ENCODE data around the gene UNC13C. TPM values are rescaled to one million over a fixed set of nuclear protein-coding genes. Genes with fewer than 3 reads are reported as not detected.
A peak's percentile ranks its signal among the peaks of the same experiment; 100 is the strongest.

Gene UNC13C
- total and polyA plus RNA-seq, 5 donors from 2014 or later, result not detected

GRCh38 chr15:54502416-54503075 is 524.3 kb downstream of the UNC13C start:
- Mint-ChIP-seq H3K27ac (no peak overlapping the region), H3K9me3 (peaks cover 0 to 4% (median 0%) of the 10 kb centered on the region in 7 donors), H3K4me3 (no peak overlapping the region), H3K36me3 (no peaks in the 10 kb centered on the region), H3K27me3 (no peaks in the 10 kb centered on the region), H3K4me1 (no peaks in the 10 kb centered on the region)
- Histone ChIP-seq H3K9me3 (ENCODE audit: control insufficient read depth in 2 of 2, low read length in 2 of 2) (no peaks in the 10 kb centered on the region), H3K27me3 (ENCODE audit: control insufficient read depth, insufficient read depth, low read length) (no peaks in the 10 kb centered on the region), H3K27ac (ENCODE audit: insufficient read depth, low read length, poor library complexity, severe bottlenecking) (no peak overlapping the region), H3K4me3 (ENCODE audit: low read depth, low read length) (no peak overlapping the region), H3K4me1 (ENCODE audit: control insufficient read depth, insufficient read depth, low read length, poor library complexity, severe bottlenecking) (no peaks in the 10 kb centered on the region), H3K36me3 (ENCODE audit: control insufficient read depth, insufficient read depth, low read length) (no peaks in the 10 kb centered on the region)
- no peak for DNase-seq
- no peak for ATAC-seq (ENCODE audit: low read depth in 2 of 2)

GRCh38 chr15:54504695-54505094 is 526.5 kb downstream of the UNC13C start:
- no peak for ATAC-seq (ENCODE audit: low read depth in 2 of 2)

GRCh38 chr15:54506977-54507524 is 528.8 kb downstream of the UNC13C start:
- H3K27ac Mint-ChIP-seq, result no peak overlapping the region

More at GRCh38 chr15:54504695-54505094, 526.5 kb downstream of the UNC13C start:
- H3K4me1 Mint-ChIP-seq, result no peaks in the 10 kb centered on the region
- DNase-seq, result no peak
- no peak overlapping the region for H3K27ac Mint-ChIP-seq
- no peaks in the 10 kb centered on the region for H3K27me3 ChIP-seq (ENCODE audit: control insufficient read depth, insufficient read depth, low read length)
- no peaks in the 10 kb centered on the region for H3K36me3 Mint-ChIP-seq
- H3K9me3 Mint-ChIP-seq, result peaks cover 0 to 1% (median 0%) of the 10 kb centered on the region in 7 donors
- no peak overlapping the region for H3K27ac ChIP-seq (ENCODE audit: insufficient read depth, low read length, poor library complexity, severe bottlenecking)
- no peak overlapping the region for H3K4me3 ChIP-seq (ENCODE audit: low read depth, low read length)
- H3K4me1 ChIP-seq (ENCODE audit: control insufficient read depth, insufficient read depth, low read length, poor library complexity, severe bottlenecking), result no peaks in the 10 kb centered on the region
- H3K27me3 Mint-ChIP-seq, result no peaks in the 10 kb centered on the region
- no peaks in the 10 kb centered on the region for H3K9me3 ChIP-seq (ENCODE audit: control insufficient read depth in 2 of 2, low read length in 2 of 2)
- H3K4me3 Mint-ChIP-seq, result no peak overlapping the region
- H3K36me3 ChIP-seq (ENCODE audit: control insufficient read depth, insufficient read depth, low read length), result no peaks in the 10 kb centered on the region

GRCh38 chr15:54514601-54515000 is 536.4 kb downstream of the UNC13C start:
- H3K27ac Mint-ChIP-seq, result no peak overlapping the region

More at GRCh38 chr15:54506977-54507524, 528.8 kb downstream of the UNC13C start:
- Mint-ChIP-seq H3K27me3 (no peaks in the 10 kb centered on the region), H3K4me3 (no peak overlapping the region), H3K36me3 (no peaks in the 10 kb centered on the region), H3K4me1 (no peaks in the 10 kb centered on the region), H3K9me3 (no peaks in the 10 kb centered on the region)
- ATAC-seq (ENCODE audit: low read depth in 2 of 2), result no peak
- DNase-seq, result no peak
- Histone ChIP-seq H3K27ac (ENCODE audit: insufficient read depth, low read length, poor library complexity, severe bottlenecking) (no peak overlapping the region), H3K27me3 (ENCODE audit: control insufficient read depth, insufficient read depth, low read length) (no peaks in the 10 kb centered on the region), H3K9me3 (ENCODE audit: control insufficient read depth in 2 of 2, low read length in 2 of 2) (no peaks in the 10 kb centered on the region), H3K4me1 (ENCODE audit: control insufficient read depth, insufficient read depth, low read length, poor library complexity, severe bottlenecking) (no peaks in the 10 kb centered on the region), H3K4me3 (ENCODE audit: low read depth, low read length) (no peak overlapping the region), H3K36me3 (ENCODE audit: control insufficient read depth, insufficient read depth, low read length) (no peaks in the 10 kb centered on the region)

GRCh38 chr15:54515664-54516582 is 537.7 kb downstream of the UNC13C start:
- no peaks in the 10 kb centered on the region for H3K27me3 Mint-ChIP-seq
- H3K27ac Mint-ChIP-seq, result no peak overlapping the region
- ATAC-seq (ENCODE audit: low read depth in 2 of 2), result no peak

More at GRCh38 chr15:54514601-54515000, 536.4 kb downstream of the UNC13C start:
- H3K4me3 ChIP-seq (ENCODE audit: low read depth, low read length), result no peak overlapping the region
- H3K36me3 ChIP-seq (ENCODE audit: control insufficient read depth, insufficient read depth, low read length), result no peaks in the 10 kb centered on the region
- DNase-seq (no peak), ATAC-seq (ENCODE audit: low read depth in 2 of 2) (no peak)
- Mint-ChIP-seq H3K36me3 (no peaks in the 10 kb centered on the region), H3K9me3 (peaks cover 0 to 3% (median 0%) of the 10 kb centered on the region in 7 donors), H3K4me1 (peaks cover 0 to 7% (median 0%) of the 10 kb centered on the region in 4 donors), H3K4me3 (no peak overlapping the region), H3K27me3 (no peaks in the 10 kb centered on the region)
- no peak overlapping the region for H3K27ac ChIP-seq (ENCODE audit: insufficient read depth, low read length, poor library complexity, severe bottlenecking)
- no peaks in the 10 kb centered on the region for H3K4me1 ChIP-seq (ENCODE audit: control insufficient read depth, insufficient read depth, low read length, poor library complexity, severe bottlenecking)
- no peaks in the 10 kb centered on the region for H3K27me3 ChIP-seq (ENCODE audit: control insufficient read depth, insufficient read depth, low read length)
- H3K9me3 ChIP-seq (ENCODE audit: control insufficient read depth in 2 of 2, low read length in 2 of 2), result no peaks in the 10 kb centered on the region

GRCh38 chr15:54517366-54517765 is 539.1 kb downstream of the UNC13C start:
- H3K27ac Mint-ChIP-seq, result no peak overlapping the region
- Histone ChIP-seq H3K4me3 (ENCODE audit: low read depth, low read length) (no peak overlapping the region), H3K27me3 (ENCODE audit: control insufficient read depth, insufficient read depth, low read length) (no peaks in the 10 kb centered on the region), H3K36me3 (ENCODE audit: control insufficient read depth, insufficient read depth, low read length) (no peaks in the 10 kb centered on the region), H3K4me1 (ENCODE audit: control insufficient read depth, insufficient read depth, low read length, poor library complexity, severe bottlenecking) (no peaks in the 10 kb centered on the region), H3K27ac (ENCODE audit: insufficient read depth, low read length, poor library complexity, severe bottlenecking) (no peak overlapping the region), H3K9me3 (ENCODE audit: control insufficient read depth in 2 of 2, low read length in 2 of 2) (no peaks in the 10 kb centered on the region)
- no peak overlapping the region for H3K4me3 Mint-ChIP-seq
- H3K4me1 Mint-ChIP-seq, result peaks cover 0 to 15% (median 0%) of the 10 kb centered on the region in 4 donors
- H3K36me3 Mint-ChIP-seq, result no peaks in the 10 kb centered on the region
- peaks cover 0 to 3% (median 0%) of the 10 kb centered on the region in 7 donors for H3K9me3 Mint-ChIP-seq
- DNase-seq (no peak), ATAC-seq (ENCODE audit: low read depth in 2 of 2) (no peak)
- H3K27me3 Mint-ChIP-seq, result no peaks in the 10 kb centered on the region

More at GRCh38 chr15:54515664-54516582, 537.7 kb downstream of the UNC13C start:
- Histone ChIP-seq H3K4me3 (ENCODE audit: low read depth, low read length) (no peak overlapping the region), H3K4me1 (ENCODE audit: control insufficient read depth, insufficient read depth, low read length, poor library complexity, severe bottlenecking) (no peaks in the 10 kb centered on the region), H3K36me3 (ENCODE audit: control insufficient read depth, insufficient read depth, low read length) (no peaks in the 10 kb centered on the region), H3K27me3 (ENCODE audit: control insufficient read depth, insufficient read depth, low read length) (no peaks in the 10 kb centered on the region), H3K27ac (ENCODE audit: insufficient read depth, low read length, poor library complexity, severe bottlenecking) (no peak overlapping the region), H3K9me3 (ENCODE audit: control insufficient read depth in 2 of 2, low read length in 2 of 2) (no peaks in the 10 kb centered on the region)
- Mint-ChIP-seq H3K9me3 (peaks cover 0 to 3% (median 0%) of the 10 kb centered on the region in 7 donors), H3K4me1 (peaks cover 0 to 15% (median 0%) of the 10 kb centered on the region in 4 donors), H3K36me3 (no peaks in the 10 kb centered on the region), H3K4me3 (peak overlapping the region in 1 of 4 donors; percentile 33)
- DNase-seq, result no peak

GRCh38 chr15:54518156-54518882 is 540.1 kb downstream of the UNC13C start:
- H3K4me1 ChIP-seq (ENCODE audit: control insufficient read depth, insufficient read depth, low read length, poor library complexity, severe bottlenecking), result no peaks in the 10 kb centered on the region

More at GRCh38 chr15:54518156-54518882, 540.1 kb downstream of the UNC13C start:
- Histone ChIP-seq H3K27me3 (ENCODE audit: control insufficient read depth, insufficient read depth, low read length) (no peaks in the 10 kb centered on the region), H3K27ac (ENCODE audit: insufficient read depth, low read length, poor library complexity, severe bottlenecking) (no peak overlapping the region), H3K4me3 (ENCODE audit: low read depth, low read length) (no peak overlapping the region), H3K9me3 (ENCODE audit: control insufficient read depth in 2 of 2, low read length in 2 of 2) (no peaks in the 10 kb centered on the region), H3K36me3 (ENCODE audit: control insufficient read depth, insufficient read depth, low read length) (no peaks in the 10 kb centered on the region)
- Mint-ChIP-seq H3K27ac (no peak overlapping the region), H3K4me3 (no peak overlapping the region), H3K27me3 (no peaks in the 10 kb centered on the region), H3K36me3 (no peaks in the 10 kb centered on the region), H3K9me3 (peaks cover 0 to 3% (median 0%) of the 10 kb centered on the region in 7 donors), H3K4me1 (peaks cover 0 to 15% (median 0%) of the 10 kb centered on the region in 4 donors)
- no peak for ATAC-seq (ENCODE audit: low read depth in 2 of 2)
- no peak for DNase-seq

Measured in CD4-positive, CD25-positive, alpha-beta regulatory T cell (primary cell).